Measurements from ENCODE around the gene CSF2RB.

- no peak for TF ChIP-seq POLR2A (IDR thresholded peaks at IDR 0.05; ENCODE audit: low read depth, low read length)
- TF ChIP-seq TAF1 (IDR thresholded peaks at IDR 0.05; ENCODE audit: borderline replicate concordance, low read depth, low read length): no peak
- no peak for TF ChIP-seq POLR2AphosphoS5 (IDR thresholded peaks at IDR 0.05; ENCODE audit: low read depth, low read length)
Measured at GRCh38 chr22:36868546-36869181, 44.8 kb upstream of the CSF2RB start.

All from GM12892 (cell line).